Embryonic facial prominence (tissue), 1 donor: ENCODE results near the gene ARID1B.

Experiments used
- DNase-seq: peaks from one replicate; pipeline ENCODE4 v3.0.0-alpha.2; 2016; ENCODE audit errors: extremely low spot score

ARID1B gene

DNA sequence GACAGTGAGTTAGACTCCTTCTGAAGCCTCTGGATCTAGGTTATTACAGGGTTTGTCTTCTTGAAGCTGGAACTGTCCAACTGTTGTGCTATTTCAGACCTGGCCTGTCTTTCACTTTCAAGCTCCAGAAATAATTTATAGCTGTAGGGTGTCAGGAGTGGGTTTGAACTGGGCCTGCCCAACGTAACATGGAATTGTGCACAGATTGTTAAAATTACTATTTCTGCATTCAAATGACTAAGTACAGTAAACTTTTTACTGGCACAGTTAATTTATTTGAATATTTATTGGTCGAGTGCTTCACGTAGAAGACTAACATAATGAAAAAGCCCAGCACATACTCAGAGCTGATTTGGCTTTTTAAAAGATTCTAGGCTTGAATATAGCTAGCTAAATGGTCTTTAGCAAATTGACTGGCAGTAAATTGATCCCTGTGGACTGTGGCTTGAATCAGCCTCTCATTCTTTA lies 74.3 kb downstream of the ARID1B start:
- no peak for DNase-seq

DNA sequence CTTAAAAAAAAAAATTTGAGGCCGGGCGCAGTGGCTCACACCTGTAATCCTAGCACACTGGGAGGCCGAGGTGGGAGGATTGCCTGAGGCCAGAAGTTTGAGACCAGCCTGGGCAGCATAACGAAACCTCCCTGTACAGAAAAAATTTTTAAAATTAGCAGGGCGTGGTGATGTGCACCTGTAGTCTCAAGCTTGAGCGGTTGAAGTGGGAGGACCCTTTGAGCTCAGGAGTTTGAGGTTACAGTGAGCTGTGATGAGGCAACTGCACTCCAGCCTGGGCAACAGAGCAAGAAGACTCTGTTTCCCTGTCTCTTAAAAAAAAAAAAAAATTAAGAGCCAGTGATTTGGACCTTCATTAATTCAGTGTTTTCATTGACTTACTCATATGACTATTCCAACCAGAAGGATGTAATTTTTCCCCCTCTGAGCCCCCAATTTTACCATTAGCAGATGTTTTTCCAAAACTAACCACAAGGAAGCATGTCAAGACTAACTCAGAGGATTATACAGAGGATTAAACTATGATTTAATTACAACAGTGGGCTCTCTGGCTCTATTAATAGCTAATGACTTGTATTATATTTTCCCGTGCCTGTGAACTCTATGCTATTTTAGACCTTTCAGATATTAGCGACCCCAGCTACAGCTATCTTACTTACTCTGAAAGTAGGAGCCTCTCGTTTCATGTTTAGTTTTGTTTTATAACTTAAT lies 75.1 kb downstream of the ARID1B start:
- DNase-seq = no peak

DNA sequence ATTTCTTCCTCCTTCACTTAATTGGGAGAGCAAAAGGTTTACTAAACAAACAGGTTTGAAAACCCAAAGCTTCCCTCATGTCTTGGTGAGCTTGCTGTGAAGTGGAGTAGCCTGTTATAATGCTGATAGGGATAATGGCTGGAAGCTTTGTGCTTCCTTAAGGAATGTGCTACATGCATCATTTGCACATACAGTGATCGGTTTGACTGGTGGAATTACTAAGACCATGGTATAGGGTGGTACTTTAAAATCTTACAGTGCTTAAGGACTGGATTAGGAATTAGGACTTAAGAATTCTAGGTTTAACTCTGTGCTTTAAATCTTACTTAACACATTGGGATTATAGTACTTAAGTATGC lies 75.7 kb downstream of the ARID1B start:
- DNase-seq = no peak

DNA sequence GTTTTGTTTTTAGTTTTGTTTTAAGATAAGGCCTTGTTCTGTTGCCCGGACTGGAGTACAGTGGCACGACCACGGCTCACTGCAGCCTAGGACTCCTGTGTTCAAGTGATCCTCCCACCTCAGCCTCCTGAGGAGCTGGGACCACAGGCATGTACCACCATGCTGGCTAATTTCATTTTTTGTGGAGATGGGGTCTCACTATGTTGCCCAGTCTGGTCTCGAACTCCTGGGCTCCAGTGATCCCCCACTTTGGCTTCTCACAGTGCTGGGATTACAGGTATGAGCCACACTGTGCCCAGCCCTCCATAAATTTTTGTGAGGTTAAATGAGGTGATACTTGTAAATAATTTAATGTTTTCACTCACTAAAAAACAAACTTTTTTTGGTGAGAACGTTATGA lies 76.6 kb downstream of the ARID1B start:
- no peak for DNase-seq

DNA sequence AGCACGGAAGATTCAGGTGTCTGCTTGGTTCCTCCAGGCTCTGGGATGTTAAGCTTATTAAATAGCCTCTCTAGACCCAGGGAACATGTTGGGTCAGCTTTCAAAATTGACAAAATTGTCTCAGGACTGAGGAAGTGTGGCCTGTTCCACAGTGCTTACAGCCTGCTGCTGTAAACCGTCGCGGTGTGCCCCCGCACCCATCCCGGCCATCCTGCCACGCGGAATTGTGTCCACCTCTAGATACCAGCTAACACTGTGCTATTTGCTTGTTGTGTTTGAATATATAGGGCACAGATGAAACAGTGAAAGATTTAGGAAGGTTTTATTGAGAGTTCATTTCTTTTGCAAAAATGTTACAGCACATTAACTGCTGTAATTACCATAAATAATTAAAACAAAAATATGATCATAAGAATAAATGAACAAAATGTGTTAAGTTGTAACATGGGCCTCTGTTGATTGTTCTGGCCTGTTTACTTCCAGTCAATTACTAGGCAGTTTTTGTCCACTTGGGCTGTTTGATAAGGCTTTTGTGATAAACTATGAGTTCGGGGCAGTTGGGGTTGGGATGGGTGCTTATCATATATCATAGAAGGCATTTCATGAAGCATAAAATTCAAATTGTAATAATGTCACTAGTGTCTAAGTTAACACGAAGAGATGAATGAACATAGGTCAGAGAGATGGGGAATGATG lies 77.4 kb downstream of the ARID1B start:
- no peak for DNase-seq

DNA sequence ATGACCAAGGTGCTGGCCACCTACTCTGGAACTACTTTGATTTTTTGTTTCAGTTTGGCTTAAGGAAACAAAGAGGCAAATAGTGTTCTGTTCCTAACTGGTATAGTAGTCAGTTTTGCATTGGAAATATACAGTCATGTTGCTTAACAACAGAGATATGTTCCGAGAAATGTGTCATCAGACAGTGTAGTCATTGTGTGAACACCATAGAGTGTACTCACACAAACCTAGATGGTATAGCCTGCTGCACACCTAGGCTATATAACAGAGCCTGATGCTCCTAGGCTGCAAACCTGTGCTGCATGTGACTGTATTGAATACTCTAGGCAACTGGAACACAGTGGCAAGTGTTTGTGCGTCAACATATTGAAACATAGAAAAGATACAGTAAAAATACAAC lies 80.4 kb downstream of the ARID1B start:
- no peak for DNase-seq

DNA sequence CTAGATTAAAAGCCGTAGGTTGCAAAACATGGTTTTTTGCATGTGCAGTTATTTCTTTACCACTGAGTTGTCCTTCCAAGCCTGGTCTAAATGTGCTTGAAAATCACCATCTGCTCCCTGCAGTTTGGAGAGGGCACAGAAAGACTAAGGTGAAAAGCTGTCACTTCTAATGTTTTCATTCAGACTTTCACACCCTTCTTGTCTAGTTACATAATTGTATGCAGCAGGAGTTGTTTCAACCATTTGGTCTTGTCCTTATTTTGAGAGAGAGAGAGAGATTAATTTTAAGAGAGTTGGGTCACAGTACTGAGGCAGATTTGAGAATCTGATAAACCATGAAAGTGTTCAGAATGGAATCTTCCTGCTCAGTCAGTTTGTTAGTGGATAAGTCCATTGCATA lies 82.5 kb downstream of the ARID1B start:
- DNase-seq = no peak

DNA sequence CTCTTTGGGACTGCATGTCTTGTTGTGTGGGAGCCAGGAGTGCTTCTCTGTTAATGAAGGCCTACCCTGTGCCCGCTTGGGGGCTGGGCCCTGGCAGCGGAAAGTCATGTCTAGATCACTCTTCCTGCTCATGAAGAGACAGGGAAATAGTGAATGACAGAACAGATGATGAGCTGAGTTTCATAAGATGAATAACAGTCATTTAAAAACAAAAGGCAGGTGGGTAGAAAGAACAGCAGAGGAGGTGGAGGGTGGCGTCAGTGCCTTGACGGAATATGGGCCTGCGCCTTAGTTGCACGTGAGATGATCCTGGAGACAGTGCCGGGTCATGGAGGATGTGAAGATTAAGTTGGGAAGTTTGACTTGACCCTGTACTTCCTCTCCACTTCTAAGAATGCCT lies 85.5 kb downstream of the ARID1B start:
- no peak for DNase-seq

DNA sequence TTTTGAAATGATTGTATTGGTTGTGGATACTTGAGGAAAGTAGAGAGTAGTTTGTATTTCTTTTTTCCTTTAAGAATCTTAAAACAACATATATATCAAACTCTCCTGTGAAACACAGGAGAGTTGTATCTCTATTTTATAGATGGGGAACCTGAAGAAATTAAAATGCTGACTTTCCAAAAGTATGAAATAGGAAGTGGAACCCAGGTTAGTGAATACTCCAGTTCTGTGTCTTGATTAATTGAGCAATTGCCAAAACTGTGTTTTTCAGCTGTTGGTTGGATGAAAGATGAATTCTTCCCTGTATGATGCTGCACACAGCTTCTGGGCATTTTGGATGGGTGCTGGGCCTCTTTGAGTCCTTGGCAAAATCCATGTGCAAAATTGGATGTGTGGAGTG lies 86.3 kb downstream of the ARID1B start:
- DNase-seq = no peak

DNA sequence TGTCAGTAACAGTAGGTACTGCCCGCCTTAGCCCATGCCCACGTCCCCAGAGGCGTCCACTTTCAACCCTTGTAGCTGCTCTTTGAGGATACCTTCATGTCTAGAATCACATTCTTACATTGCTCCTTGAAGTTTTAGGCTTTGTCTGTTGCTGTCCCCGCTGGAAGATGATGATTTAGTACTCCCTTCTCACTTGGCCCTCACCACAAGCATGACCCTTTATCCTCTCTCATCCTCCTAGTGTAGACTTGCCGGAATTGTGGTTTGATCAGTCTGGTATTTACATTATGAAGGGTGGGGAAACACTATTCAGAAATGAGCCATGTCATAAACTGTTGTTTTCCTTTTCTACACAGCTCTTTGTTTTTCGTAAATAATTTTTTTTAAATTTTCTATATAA lies 87.4 kb downstream of the ARID1B start:
- no peak for DNase-seq

DNA sequence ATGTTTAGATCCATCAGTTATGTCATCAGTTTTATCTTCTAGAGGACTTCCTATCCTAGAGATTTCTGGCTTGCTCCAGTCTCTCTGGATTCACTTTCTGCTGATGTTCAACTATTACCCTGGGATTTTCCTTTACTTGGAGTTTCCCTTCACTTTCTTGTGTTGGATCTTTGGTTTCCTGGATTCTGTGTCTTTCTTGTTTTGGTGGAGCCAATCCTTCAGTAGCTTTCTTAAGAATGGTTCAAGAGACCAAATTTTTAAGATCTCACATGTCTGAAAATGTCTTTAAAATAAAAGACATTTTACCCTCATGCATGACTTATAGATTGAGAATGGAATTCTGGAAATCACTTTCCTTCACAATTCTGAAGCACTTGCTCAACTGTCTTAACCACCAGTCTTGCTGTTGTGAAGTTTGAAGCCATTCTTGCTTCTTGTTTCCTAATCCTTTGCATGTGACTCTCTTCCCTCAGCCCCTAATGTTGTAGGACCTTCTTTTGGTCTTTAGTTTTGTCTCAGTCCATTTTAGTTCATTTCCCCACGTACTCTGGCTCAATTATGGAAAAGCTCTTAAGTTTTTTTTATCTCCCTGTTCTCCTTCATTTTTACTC lies 87.9 kb downstream of the ARID1B start:
- DNase-seq = no peak

DNA sequence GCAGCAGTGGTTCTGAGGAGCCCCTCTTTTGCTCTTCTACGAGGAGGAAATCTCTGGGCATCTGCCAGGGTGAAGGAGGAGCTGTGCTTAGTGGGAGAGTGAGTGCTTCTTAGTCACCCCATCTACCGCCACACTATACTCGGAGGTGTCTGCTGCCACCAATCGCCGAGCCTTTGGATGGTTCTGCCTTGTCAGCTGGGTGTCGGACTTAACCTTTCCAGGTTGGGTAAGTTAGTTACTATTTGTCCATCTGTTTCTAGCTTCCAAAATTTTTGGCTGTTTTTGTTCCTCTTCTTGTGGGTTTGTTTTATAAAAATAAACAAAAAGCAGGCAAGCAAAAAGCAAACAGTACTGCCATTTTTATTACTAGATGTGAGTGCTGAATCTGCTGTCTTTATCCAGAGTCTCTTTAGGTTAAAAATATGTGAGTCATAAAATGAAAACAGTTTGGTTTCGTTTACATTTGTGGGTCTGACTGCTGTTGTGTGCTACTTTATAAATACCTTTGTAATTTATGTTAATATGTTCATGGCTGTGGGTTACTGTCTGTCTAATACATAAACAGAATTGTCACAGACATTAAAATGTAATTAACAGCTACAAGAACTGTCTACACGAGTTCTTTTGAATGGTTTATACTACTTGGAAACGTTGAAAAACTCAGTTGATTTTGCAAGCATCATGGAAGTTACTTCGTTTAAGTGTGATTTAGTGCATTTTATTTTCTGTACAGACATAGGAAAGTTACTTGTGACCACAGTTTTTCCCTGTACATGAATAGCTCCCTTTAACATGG lies 89.2 kb downstream of the ARID1B start:
- DNase-seq = no peak

DNA sequence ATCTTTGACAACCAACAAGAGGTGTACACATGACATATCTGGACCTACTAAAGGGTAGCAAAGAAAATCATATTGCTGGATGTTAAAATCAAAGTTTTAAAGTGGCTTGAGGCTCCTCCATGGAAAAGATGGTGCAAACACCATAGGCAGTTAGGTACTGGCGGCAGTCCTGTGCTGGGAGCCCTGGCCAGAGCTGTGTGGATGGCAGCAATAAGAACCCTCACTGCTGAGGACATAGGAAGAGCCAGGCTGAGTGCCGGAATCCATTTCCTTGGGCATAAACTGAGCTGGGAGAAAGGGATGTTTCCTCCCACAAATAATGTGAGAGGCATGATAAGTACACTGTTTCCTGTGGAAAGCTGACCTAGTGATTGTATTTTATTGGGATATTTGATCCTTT lies 89.9 kb downstream of the ARID1B start:
- no peak for DNase-seq

DNA sequence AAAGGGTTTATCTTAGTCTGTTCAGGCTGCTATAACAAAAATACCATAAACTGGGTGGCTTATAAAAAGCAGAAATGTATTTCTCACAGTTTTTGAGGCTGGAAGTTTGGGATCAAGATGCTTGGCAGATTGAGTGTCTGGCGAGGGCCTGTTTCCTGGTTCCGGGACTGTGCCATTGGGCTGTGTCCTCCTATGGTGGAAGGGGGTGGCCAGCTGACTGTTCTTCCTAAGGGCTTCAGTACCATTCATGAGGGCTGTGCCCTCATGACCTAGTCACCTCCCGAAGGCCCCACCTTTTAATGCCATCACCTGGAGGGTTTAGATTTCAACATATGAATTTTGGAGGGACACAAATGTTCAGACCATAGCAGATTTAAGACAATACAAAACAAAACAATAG lies 91.2 kb downstream of the ARID1B start:
- DNase-seq = no peak

DNA sequence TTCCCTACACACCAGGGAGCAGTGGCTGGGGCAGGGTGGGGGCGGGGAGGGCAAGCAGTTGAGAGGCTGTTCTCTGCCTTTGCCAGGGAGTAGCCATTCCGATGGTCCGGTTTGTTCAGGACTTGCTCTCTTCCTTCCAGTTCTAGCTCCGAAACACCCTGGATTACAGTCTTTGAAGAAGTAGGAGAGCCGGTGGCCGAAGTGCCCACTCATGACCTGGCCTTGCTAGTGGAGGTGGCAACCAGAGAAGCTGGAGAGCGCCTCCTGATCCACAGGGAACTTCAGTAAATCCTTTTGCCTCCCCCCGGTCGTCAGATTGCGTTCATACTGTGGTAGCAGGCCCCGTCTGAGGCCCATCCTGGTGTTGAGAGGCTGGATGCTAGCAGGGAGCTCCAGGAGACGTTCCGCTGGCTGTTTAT lies 92.8 kb downstream of the ARID1B start:
- DNase-seq = no peak

DNA sequence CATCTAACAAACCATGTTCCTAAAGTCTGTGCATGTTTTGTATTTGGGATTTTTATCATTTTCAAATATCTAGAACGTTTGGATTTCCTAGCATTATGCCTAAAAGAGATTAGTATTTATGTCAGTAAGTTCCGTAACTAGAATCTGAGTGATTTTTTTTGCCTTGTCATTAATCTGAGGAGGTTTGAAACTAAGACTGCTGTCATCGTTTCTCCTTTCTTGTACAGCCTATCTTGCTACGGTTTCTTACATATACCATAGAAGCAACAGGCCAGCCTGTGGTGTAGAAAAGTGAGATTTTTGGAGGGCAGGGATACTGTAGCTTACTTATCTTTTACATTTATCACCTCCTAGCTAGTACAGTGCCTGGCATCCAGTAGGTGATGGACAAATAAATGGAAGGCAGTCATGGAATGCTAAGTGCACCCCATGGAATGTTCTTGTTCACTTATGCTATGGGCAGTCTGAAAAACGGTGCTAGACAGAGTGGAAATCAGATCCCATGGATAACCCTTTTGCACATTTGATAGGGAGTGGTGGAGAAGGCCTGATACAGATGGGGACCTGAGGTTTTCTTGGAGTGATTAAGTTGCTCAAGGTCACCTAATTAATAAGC lies 93.9 kb downstream of the ARID1B start:
- DNase-seq = no peak

DNA sequence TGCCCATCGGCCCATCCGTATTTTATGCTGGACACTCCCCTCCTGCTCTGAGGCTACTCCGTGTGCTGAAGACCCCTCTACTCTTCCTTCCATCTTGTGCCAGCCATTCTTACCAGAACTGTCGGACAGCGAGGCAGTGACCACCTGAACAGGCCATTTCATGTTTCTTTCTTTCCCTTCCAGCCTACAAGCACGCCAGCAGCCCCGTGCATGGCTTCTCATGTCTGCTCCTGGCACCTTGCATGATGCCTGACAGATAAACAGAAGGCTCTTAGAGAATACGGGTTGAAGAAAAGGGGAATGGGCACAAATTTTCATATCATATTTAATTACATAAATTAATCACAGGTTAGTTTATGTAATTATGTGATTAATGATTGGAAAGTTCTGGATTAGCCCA lies 95.7 kb downstream of the ARID1B start:
- no peak for DNase-seq

DNA sequence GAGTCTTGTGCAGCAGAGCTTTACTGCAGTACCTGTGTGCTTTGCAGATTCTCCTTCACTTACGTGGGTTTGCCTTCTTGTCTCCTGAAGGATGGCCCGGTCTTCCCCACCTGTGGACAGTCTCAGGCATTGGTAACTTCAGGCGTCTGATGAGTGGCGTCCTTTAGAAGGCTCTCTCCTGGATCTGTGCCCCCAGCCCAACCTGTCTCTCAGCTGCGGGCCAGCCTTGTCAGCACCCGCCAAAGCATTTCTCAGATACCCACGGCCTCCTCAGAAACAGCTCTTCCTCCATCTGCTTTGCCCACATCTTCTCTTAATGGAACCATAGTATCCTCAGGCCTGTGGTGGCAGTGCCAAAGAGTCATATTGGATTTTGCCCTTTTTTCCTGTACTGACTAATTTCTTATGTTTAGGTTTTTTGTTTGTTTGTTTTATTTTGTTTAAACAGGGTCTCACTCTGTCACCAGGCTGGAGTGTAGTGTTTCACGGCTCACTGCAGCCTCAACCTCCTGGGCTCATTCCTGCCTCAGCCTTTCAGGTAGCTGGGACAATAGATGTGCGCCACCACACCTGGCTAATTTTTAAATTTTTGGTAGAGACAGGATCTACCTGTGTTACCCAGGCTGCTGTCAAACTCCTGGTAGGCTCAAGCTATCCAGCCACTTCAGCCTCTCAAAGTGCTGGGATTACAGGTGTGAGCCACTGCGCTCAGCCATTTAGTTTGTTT lies 96.6 kb downstream of the ARID1B start:
- no peak for DNase-seq

DNA sequence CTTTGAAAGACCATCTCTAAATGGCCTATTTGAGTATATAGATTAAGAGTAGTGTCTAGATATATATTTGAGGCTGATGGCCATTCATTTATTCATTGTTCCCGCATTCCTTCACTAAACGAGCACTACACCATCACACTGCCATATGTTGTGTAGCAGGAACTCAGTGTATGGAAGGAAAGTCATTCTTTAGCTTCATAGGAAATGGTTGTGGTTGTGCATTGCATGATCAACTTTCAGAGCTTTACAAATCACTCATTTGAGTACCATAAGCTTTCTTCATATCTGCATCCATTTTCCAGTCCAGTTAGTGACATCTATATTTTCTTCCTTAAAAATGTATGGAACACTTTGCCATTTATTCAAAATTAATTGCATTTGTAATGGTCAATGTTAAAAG lies 97.9 kb downstream of the ARID1B start:
- no peak for DNase-seq

DNA sequence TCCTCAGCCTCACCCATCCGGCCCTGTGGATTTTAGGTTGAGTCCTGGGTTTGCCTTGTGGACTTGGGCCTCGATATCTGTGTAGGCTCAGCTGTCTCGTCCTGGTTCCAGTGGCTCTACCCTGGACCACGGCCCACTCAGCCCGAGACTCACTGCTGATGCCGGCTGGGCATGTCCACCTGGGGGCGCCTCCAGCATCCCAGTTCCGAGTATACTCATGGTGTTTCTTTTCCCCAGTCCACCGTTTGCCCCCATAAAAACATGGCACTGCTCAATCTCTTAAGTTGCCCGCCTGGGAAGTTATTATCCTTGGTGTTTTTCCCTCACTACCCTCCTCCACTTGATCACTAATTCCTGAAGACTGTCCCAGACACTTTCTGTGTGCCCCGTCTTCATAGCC lies 99.1 kb downstream of the ARID1B start:
- DNase-seq = no peak

DNA sequence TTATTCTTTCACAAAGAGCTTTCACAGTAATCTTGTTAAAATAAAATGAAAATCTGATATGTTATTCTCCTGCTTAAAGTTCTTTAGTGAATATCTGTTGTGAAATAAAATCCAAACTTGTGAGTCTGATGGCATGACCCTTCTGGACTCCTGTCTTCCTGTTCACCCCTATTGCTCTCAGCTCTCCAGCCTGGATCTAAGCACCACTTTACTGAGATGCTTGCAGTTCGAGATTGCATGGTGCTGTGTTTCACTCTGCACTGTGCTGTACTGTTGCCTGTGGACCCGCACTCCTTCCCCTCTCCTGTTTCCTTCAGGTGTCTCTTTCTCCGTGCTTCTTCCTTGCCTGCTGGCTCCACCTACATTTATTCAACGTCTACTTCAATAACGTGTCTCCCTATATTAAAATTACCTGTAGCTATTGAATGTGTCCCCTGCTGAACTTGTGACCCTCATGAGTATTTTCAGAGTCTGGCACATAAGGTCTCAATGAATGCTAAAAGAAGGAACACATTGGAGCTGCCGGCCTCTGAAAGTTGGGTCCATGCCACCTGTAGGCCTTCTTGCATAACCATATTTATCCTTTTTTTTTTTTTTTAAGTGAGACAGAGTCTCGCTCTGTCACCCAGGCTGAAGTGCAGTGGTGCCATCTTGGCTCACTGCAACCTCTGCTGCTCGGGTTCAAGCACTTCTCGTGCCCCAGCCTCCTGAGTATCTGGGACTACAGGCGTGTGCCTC lies 100.1 kb downstream of the ARID1B start:
- DNase-seq = no peak
